Natural killer cell treated with Interleukin-12 subunit alpha and Interleukin-12 subunit beta and Interleukin-15 and Interleukin-18, amount 100 ng/mL, for 72 hours (primary cell): Measurements from ENCODE around the gene OR4K15. TPM values are rescaled to one million over a fixed set of nuclear protein-coding genes. Genes with fewer than 3 reads are reported as not detected.
"Not testable (repeated sequence)": the region's sequence is repeated elsewhere in the genome, so short reads cannot be mapped to it uniquely, and the experiment has no call there.

Source experiments
- ATAC-seq, 2 donors: fragments of 150-1000 bp; cut with Tn5 transposase in 1 of 2; sonication (Bioruptor Pico), chemical (Tn5 transposase) in 1 of 2; 2 replicates each; pipeline ENCODE4 v1.10.0; 2021
- DNase-seq: peaks from one replicate; pipeline ENCODE4 v3.0.0; 2022; ENCODE audit warnings: low spot score
- H3K27ac Mint-ChIP-seq, 2 donors: 1 replicate in 1 of 2; 2 replicates in 1 of 2; pipeline ENCODE4 v1.8.0; 2022; ENCODE audit warnings: mixed read lengths in 2 of 2, mild to moderate bottlenecking in 1 of 2, moderate library complexity in 1 of 2
- H3K27me3 Mint-ChIP-seq, 2 donors: 1 replicate in 1 of 2; 2 replicates in 1 of 2; pipeline ENCODE4 v1.8.0; 2022; ENCODE audit warnings: mixed read lengths in 2 of 2
- H3K36me3 Mint-ChIP-seq: one replicate; pipeline ENCODE4 v1.8.0; 2022; ENCODE audit warnings: mixed read lengths
- H3K4me1 Mint-ChIP-seq, 2 donors: 1 replicate in 1 of 2; 2 replicates in 1 of 2; pipeline ENCODE4 v1.8.0; 2022; ENCODE audit warnings: low read depth in 2 of 2, mixed read lengths in 2 of 2, mild to moderate bottlenecking in 1 of 2
- H3K4me3 Mint-ChIP-seq: one replicate; pipeline ENCODE4 v1.8.0; 2022; ENCODE audit warnings: mixed read lengths
- H3K9me3 Mint-ChIP-seq: 2 replicates; pipeline ENCODE4 v1.8.0; 2022; ENCODE audit warnings: mixed read lengths
- total RNA-seq, 2 donors: library from RNA; stranded (reverse); gene quantifications; one replicate each; pipeline ENCODE4 v1.2.3, GENCODE V29; 2022

Gene OR4K15
- total RNA-seq: not detected

GRCh38 chr14:19975291-19975690 lies at the start of gene OR4K15:
Gene OR4K15, plus strand, starts transcription at chr14:19975591. Its CDS starts 0 bp downstream, at chr14:19975591.
- no peak for DNase-seq
- H3K4me1 Mint-ChIP-seq: peaks cover 10 to 21% of the 10 kb centered on the region in 2 donors
- no peaks in the 10 kb centered on the region for H3K27me3 Mint-ChIP-seq
- no peak within 1 kb of the TSS for H3K27ac Mint-ChIP-seq
- peaks cover 6% of the 10 kb centered on the region for H3K9me3 Mint-ChIP-seq
- no peak for ATAC-seq
- no peaks in the 10 kb centered on the region for H3K36me3 Mint-ChIP-seq
- no peak within 1 kb of the TSS for H3K4me3 Mint-ChIP-seq

GRCh38 chr14:19930617-19931016 lies 44.8 kb upstream of the OR4K15 start, which contains the start of gene OR4K1:
Gene OR4K1, plus strand, starts transcription at chr14:19930917. Its CDS starts 4,750 bp downstream, at chr14:19935667.
- Mint-ChIP-seq H3K27ac (no peak within 1 kb of the TSS), H3K4me3 (no peak within 1 kb of the TSS), H3K27me3 (no peaks in the 10 kb centered on the region), H3K9me3 (peaks cover 9% of the 10 kb centered on the region), H3K4me1 (no peaks in the 10 kb centered on the region), H3K36me3 (no peaks in the 10 kb centered on the region)
- ATAC-seq (no peak), DNase-seq (no peak)

- H3K27ac Mint-ChIP-seq: no peak overlapping the region
- ATAC-seq (peak in 1 of 2 donors; percentile 28), DNase-seq (no peak)
- no peak overlapping the region for H3K4me3 Mint-ChIP-seq
- H3K4me1 Mint-ChIP-seq: no peaks in the 10 kb centered on the region
- H3K27me3 Mint-ChIP-seq: peaks cover 0 to 7% of the 10 kb centered on the region in 2 donors
- peaks cover 8% of the 10 kb centered on the region for H3K9me3 Mint-ChIP-seq
- H3K36me3 Mint-ChIP-seq: no peaks in the 10 kb centered on the region
These were observed 33.7 kb upstream of the OR4K15 start for GRCh38 chr14:19941668-19942067.

GRCh38 chr14:19947413-19948090 lies 27.8 kb upstream of the OR4K15 start:
- Mint-ChIP-seq H3K4me1 (no peaks in the 10 kb centered on the region), H3K27me3 (no peaks in the 10 kb centered on the region), H3K9me3 (peaks cover 3% of the 10 kb centered on the region), H3K4me3 (no peak overlapping the region), H3K36me3 (no peaks in the 10 kb centered on the region), H3K27ac (no peak overlapping the region)
- ATAC-seq (no peak), DNase-seq (no peak)

GRCh38 chr14:19949218-19949617 lies 26.2 kb upstream of the OR4K15 start:
- no peaks in the 10 kb centered on the region for H3K27me3 Mint-ChIP-seq
- H3K36me3 Mint-ChIP-seq: no peaks in the 10 kb centered on the region
- no peak for DNase-seq
- no peaks in the 10 kb centered on the region for H3K4me1 Mint-ChIP-seq
- H3K27ac Mint-ChIP-seq: no peak overlapping the region
- H3K4me3 Mint-ChIP-seq: no peak overlapping the region
- H3K9me3 Mint-ChIP-seq: peaks cover 3% of the 10 kb centered on the region
- no peak for ATAC-seq

GRCh38 chr14:19969735-19970134 lies 5.7 kb upstream of the OR4K15 start:
- not testable (repeated sequence) for H3K4me3 Mint-ChIP-seq, H3K27ac Mint-ChIP-seq, ATAC-seq, H3K27me3 Mint-ChIP-seq, H3K4me1 Mint-ChIP-seq, H3K9me3 Mint-ChIP-seq, H3K36me3 Mint-ChIP-seq, DNase-seq

GRCh38 chr14:19974844-19975243 lies 547 bp upstream of the OR4K15 start:
- peaks cover 6% of the 10 kb centered on the region for H3K9me3 Mint-ChIP-seq
- H3K36me3 Mint-ChIP-seq: no peaks in the 10 kb centered on the region

GRCh38 chr14:19993438-19993837 lies 18.0 kb downstream of the OR4K15 start:
- no peaks in the 10 kb centered on the region for H3K27me3 Mint-ChIP-seq
- no peak for ATAC-seq
- H3K9me3 Mint-ChIP-seq: peaks cover 15% of the 10 kb centered on the region

More at GRCh38 chr14:19974844-19975243, 547 bp upstream of the OR4K15 start:
- peaks cover 10 to 21% of the 10 kb centered on the region in 2 donors for H3K4me1 Mint-ChIP-seq
- no peak overlapping the region for H3K4me3 Mint-ChIP-seq
- H3K27ac Mint-ChIP-seq: no peak overlapping the region
- no peaks in the 10 kb centered on the region for H3K27me3 Mint-ChIP-seq
- DNase-seq (no peak), ATAC-seq (no peak)

GRCh38 chr14:20001863-20002262 lies 26.5 kb downstream of the OR4K15 start, which contains the start of gene OR4Q2:
Gene OR4Q2, plus strand, starts transcription at chr14:20002163.
- no peaks in the 10 kb centered on the region for H3K36me3 Mint-ChIP-seq
- DNase-seq: no peak
- H3K4me3 Mint-ChIP-seq: no peak within 1 kb of the TSS
- H3K27ac Mint-ChIP-seq: no peak within 1 kb of the TSS
- H3K4me1 Mint-ChIP-seq: no peaks in the 10 kb centered on the region
- no peaks in the 10 kb centered on the region for H3K9me3 Mint-ChIP-seq
- H3K27me3 Mint-ChIP-seq: no peaks in the 10 kb centered on the region
- ATAC-seq: no peak

More at GRCh38 chr14:19993438-19993837, 18.0 kb downstream of the OR4K15 start:
- Mint-ChIP-seq H3K4me1 (no peaks in the 10 kb centered on the region), H3K36me3 (peaks cover 4% of the 10 kb centered on the region), H3K27ac (no peak overlapping the region), H3K4me3 (no peak overlapping the region)
- DNase-seq: no peak

GRCh38 chr14:20002319-20002718 lies 26.9 kb downstream of the OR4K15 start:
- DNase-seq (no peak), ATAC-seq (no peak)
- Mint-ChIP-seq H3K36me3 (no peaks in the 10 kb centered on the region), H3K4me3 (no peak overlapping the region), H3K27ac (no peak overlapping the region), H3K9me3 (no peaks in the 10 kb centered on the region), H3K4me1 (no peaks in the 10 kb centered on the region), H3K27me3 (no peaks in the 10 kb centered on the region)

- H3K4me3 Mint-ChIP-seq: no peak overlapping the region
- DNase-seq: no peak
- no peaks in the 10 kb centered on the region for H3K36me3 Mint-ChIP-seq
- no peaks in the 10 kb centered on the region for H3K4me1 Mint-ChIP-seq
- ATAC-seq: no peak
- no peak overlapping the region for H3K27ac Mint-ChIP-seq
- no peaks in the 10 kb centered on the region for H3K27me3 Mint-ChIP-seq
- H3K9me3 Mint-ChIP-seq: peaks cover 4% of the 10 kb centered on the region
These were observed 32.8 kb downstream of the OR4K15 start for GRCh38 chr14:20008156-20008555.

- ATAC-seq (no peak), DNase-seq (no peak)
- H3K9me3 Mint-ChIP-seq: peaks cover 8% of the 10 kb centered on the region
- H3K27ac Mint-ChIP-seq: no peak within 1 kb of the TSS
- H3K4me3 Mint-ChIP-seq: no peak within 1 kb of the TSS
- H3K4me1 Mint-ChIP-seq: no peaks in the 10 kb centered on the region
- no peaks in the 10 kb centered on the region for H3K36me3 Mint-ChIP-seq
- no peaks in the 10 kb centered on the region for H3K27me3 Mint-ChIP-seq
These were observed 44.0 kb downstream of the OR4K15 start, which contains the start of gene OR4K14 for GRCh38 chr14:20019257-20019865. Gene OR4K14, minus strand, starts transcription at chr14:20019307. Its CDS starts 4,114 bp downstream, at chr14:20015193.
